ENCODE measurements around the gene WNT4.

DNA sequence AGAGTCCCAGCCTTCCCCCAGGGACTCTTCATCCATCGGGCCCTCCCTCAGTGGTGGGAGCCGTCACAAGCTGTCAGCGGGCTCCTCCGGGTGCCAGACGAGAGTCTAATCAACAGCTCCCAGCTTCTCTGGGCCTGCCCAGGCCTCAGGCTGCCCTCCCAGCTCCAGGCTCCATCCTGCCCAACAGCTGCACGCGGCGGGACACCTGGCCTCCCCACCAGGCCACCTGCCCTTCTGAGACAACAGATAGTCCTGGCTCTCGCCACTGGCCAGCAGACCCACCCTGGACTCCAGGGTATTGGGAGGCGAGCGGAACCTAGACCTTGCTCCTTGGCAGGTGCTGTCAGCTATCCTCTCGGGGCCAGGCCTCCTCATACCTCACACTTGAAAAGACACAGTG lies 3.1 kb downstream of the WNT4 start:
- no peak for TF ChIP-seq POLR2A (IDR thresholded peaks at IDR 0.05; ENCODE audit: low read depth, low read length)
- TF ChIP-seq TAF1 (IDR thresholded peaks at IDR 0.05; ENCODE audit: borderline replicate concordance, low read depth, low read length): no peak
